Stomach (tissue), 9 donors: Measurements from ENCODE around the gene SH3TC1. TPM values are rescaled to one million over a fixed set of nuclear protein-coding genes. Genes with fewer than 3 reads are reported as not detected.

Experiments
- DNase-seq, 2 donors: peaks; one replicate each; pipeline versions ENCODE4 v3.0.0 to v3.0.0-alpha.2; 2013 to 2019
- H3K27ac ChIP-seq, 5 donors: fragments of 200-600 bp in 4 of 5; sonication (generic) in 4 of 5; one replicate each; pipeline ENCODE4 v1.5.1; 2013 to 2019; ENCODE audit warnings: mild to moderate bottlenecking in 1 of 5, moderate library complexity in 1 of 5
- H3K27me3 ChIP-seq, 3 donors: fragments of 200-600 bp; sonication (generic); one replicate each; pipeline ENCODE4 v1.5.1; 2017 to 2019; ENCODE audit warnings: mixed run types in 1 of 3
- H3K36me3 ChIP-seq, 4 donors: fragments of 200-600 bp; sonication (generic); 1 replicate in 3 of 4; 2 replicates in 1 of 4; pipeline ENCODE4 v1.5.1; 2016 to 2019
- H3K4me1 ChIP-seq, 4 donors: fragments of 200-600 bp; sonication (generic); one replicate each; pipeline ENCODE4 v1.5.1; 2016 to 2019
- H3K4me3 ChIP-seq, 4 donors: fragments of 200-600 bp; sonication (generic) in 3 of 4; one replicate each; pipeline ENCODE4 v1.5.1; 2016 to 2019; ENCODE audit warnings: mild to moderate bottlenecking in 1 of 4
- H3K9me3 ChIP-seq, 4 donors: fragments of 200-600 bp; sonication (generic); one replicate each; pipeline ENCODE4 v1.5.1; 2016 to 2019
- EP300 ChIP-seq: sonication (generic); formaldehyde crosslinking; IDR thresholded peaks from one replicate; pipeline ENCODE4 v1.6.1; 2017; ENCODE audit warnings: antibody characterized with exemption
- POLR2A ChIP-seq, 4 donors: fragments of 450-650 bp; IDR thresholded peaks; one replicate each; pipeline ENCODE4 v1.6.1; 2016; ENCODE audit warnings: antibody characterized with exemption in 4 of 4, control low read depth in 2 of 4, mild to moderate bottlenecking in 1 of 4, moderate library complexity in 1 of 4
- POLR2AphosphoS5 ChIP-seq, 3 donors: sonication (generic); formaldehyde crosslinking; IDR thresholded peaks; one replicate each; pipeline ENCODE4 v1.6.1; 2016; ENCODE audit warnings: antibody characterized with exemption in 3 of 3
- WGBS, 5 donors: extraction: QIAGEN DNeasy Blood & Tissue Kit in 3 of 5; methylation state at CpG; one replicate each; pipeline versions ENCODE4 v1.1.5 to v1.1.7; 2013 to 2018; 5-methylcytosine and 5-hydroxymethylcytosine counted together
- intact Hi-C: fragments of 100-400 bp; cut with DNase I; formaldehyde crosslinking; loops from one replicate; pipeline ENCODE4 v1.15.1; 2023; ENCODE audit warnings: low total_unique reads
- polyA plus RNA-seq, 3 donors: library from polyadenylated mRNA; stranded (reverse); fragments of 200-250 nt; gene quantifications; one replicate each; pipeline ENCODE4 v1.2.3, GENCODE V29; 2013
- total RNA-seq, 5 donors: library from RNA; depleted of rRNA; stranded (reverse); fragments of >200 nt; gene quantifications; one replicate each; pipeline versions ENCODE4 v1.1.0 to v1.2.3, GENCODE V29; 2014 to 2016
- TF ChIP-seq, protein P1 (sequence below), 7 experiments: fragments of 450-650 bp in 4 of 7; fragments of 200-600 bp in 3 of 7; sonication (generic) in 3 of 7; IDR thresholded peaks; one replicate each; pipeline ENCODE4 v1.5.1; 2016 to 2019; ENCODE audit warnings: antibody characterized with exemption in 7 of 7, control low read depth in 2 of 7, mild to moderate bottlenecking in 1 of 7
- donor health status: healthy with polysubstance abuse.
- donor health status: Bipolar disorder and iron deficiency.
- donor health status: healthy.

SH3TC1 gene
- total and polyA plus RNA-seq, 8 donors: 12.0 to 96.2 (median 27.9) TPM

GRCh38 chr4:8270912-8271815 lies 72.1 kb downstream of the SH3TC1 start:
- Histone ChIP-seq H3K4me3 (peak overlapping the region; percentile 48 to 55 (median 52)), H3K4me1 (peaks cover 37 to 90% (median 68%) of the 10 kb centered on the region in 4 donors), H3K36me3 (no peaks in the 10 kb centered on the region), H3K9me3 (no peaks in the 10 kb centered on the region), H3K27me3 (peaks cover 0 to 22% (median 10%) of the 10 kb centered on the region in 3 donors), H3K27ac (peak overlapping the region in 4 of 5 donors; percentile 47 to 85 (median 60))
- WGBS, 5 donors: 72 to 84% (median 81%) methylated on average over 27 of the region's 27 CpGs
- DNase-seq: no peak
- intact Hi-C loops: no loop called here
- TF ChIP-seq POLR2A (IDR thresholded peaks at IDR 0.05) (no peak), EP300 (no peak), POLR2AphosphoS5 (IDR thresholded peaks at IDR 0.05) (no peak)
- TF ChIP-seq, protein P1, sequence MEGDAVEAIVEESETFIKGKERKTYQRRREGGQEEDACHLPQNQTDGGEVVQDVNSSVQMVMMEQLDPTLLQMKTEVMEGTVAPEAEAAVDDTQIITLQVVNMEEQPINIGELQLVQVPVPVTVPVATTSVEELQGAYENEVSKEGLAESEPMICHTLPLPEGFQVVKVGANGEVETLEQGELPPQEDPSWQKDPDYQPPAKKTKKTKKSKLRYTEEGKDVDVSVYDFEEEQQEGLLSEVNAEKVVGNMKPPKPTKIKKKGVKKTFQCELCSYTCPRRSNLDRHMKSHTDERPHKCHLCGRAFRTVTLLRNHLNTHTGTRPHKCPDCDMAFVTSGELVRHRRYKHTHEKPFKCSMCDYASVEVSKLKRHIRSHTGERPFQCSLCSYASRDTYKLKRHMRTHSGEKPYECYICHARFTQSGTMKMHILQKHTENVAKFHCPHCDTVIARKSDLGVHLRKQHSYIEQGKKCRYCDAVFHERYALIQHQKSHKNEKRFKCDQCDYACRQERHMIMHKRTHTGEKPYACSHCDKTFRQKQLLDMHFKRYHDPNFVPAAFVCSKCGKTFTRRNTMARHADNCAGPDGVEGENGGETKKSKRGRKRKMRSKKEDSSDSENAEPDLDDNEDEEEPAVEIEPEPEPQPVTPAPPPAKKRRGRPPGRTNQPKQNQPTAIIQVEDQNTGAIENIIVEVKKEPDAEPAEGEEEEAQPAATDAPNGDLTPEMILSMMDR (IDR thresholded peaks at IDR 0.05): no peak

DNA sequence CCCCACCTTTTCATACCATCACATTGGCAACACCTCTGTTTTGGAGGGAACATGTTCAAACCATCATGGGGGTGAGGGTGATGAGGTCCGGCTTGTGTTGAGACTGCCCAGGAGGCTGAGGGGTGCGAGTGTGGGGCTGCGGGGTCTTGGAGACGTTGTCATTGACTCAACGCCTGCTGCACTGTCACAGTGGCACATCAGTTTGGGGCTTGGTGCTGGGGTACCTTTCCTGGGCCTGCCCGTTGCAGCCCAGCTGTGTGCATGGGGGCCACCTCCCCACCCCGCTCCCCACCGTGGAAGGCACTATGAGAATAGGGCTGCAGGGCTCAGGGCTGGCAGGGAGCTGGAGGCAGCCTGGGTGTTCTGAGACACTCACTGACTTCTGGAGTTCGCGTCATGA lies 72.7 kb downstream of the SH3TC1 start:
- Histone ChIP-seq H3K9me3 (no peaks in the 10 kb centered on the region), H3K4me3 (peak overlapping the region in 2 of 4 donors; percentile 5 to 55), H3K4me1 (peaks cover 40 to 90% (median 73%) of the 10 kb centered on the region in 4 donors), H3K36me3 (no peaks in the 10 kb centered on the region), H3K27me3 (peaks cover 0 to 22% (median 10%) of the 10 kb centered on the region in 3 donors), H3K27ac (peak overlapping the region in 2 of 5 donors; percentile 49 to 85)
- TF ChIP-seq EP300 (no peak), POLR2A (IDR thresholded peaks at IDR 0.05) (no peak), POLR2AphosphoS5 (IDR thresholded peaks at IDR 0.05) (no peak)
- TF ChIP-seq, protein P1 (IDR thresholded peaks at IDR 0.05): no peak
- no peak for DNase-seq
- intact Hi-C loops: no loop called here
- WGBS, 5 donors: 80 to 95% (median 93%) methylated on average over 7 to 10 of the region's 10 CpGs

DNA sequence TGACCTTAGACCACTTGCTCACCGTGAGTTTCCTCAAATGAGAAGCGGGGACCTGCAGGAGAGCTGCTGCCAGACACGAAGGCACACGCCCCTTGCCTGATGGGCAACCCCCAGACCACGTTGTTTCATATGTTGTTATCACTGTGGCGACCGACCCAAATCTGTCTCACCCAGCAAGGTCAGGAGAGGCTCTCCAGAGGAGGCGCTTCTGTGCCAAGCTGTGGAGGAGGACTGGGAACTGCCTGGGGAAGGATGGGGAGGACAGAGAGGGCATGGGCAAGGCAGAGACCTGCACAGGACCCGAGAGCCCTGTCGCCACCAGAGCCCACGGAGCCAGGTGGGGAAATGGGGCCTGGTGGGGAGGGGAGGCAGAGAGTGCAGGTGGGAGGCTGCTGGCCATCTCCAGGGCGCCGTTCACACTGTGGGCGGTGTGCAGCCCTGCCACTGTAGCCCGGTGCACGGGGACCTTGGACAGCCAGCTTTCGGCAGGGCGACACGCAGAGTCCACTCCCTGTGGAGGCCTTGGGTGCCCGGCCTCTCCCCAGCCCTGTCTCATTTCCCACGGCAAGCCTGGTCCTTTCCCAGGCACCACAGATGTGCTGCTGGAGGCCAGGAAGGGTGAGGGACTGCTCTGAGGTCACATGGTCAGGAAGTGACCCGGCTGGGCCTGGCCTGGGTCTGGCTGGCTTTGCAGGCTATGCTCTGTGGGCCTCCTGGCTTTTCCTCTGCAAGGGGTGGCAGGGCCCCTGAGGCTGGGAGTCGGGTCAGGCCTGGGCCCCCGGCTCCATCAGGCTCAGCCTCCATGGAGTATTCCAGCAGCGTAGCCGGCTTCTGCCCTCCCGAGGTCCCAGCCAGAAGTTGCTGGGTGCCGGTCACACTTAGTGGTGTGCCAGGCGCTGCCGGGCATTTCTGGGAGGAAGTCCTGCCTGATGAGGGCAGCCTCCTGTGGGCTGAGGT lies 73.7 kb downstream of the SH3TC1 start:
- Histone ChIP-seq H3K27me3 (peaks cover 0 to 22% (median 10%) of the 10 kb centered on the region in 3 donors), H3K4me3 (peak overlapping the region in 1 of 4 donors; percentile 12), H3K27ac (peak overlapping the region in 4 of 5 donors; percentile 49 to 85 (median 58)), H3K9me3 (no peaks in the 10 kb centered on the region), H3K4me1 (peaks cover 35 to 90% (median 73%) of the 10 kb centered on the region in 4 donors), H3K36me3 (no peaks in the 10 kb centered on the region)
- no peak for TF ChIP-seq EP300
- intact Hi-C loops: no loop called here
- DNase-seq: peak in 1 of 2 donors; percentile 60
- WGBS, 5 donors: 65 to 72% (median 69%) methylated on average over 10 to 30 of the region's 30 CpGs

DNA sequence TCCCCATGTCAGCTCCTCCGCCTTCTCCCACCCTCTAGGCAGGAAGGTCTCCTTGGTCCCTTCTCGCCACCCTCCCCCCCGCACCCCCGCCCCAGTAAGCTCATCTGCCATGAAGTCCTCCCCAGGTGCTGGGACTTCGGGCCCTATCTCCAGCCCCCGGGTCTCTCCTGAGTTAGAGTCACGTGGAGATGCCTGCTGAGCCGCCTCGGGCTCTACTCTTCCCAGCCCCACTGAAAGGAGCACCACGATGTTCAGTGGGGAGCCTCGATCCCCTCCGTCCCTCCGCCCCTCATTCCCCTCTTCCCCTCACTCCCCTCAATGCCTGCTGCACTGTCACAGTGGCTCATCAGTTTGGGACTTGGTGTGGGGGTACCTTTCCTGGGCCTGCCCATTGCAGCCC lies 74.4 kb downstream of the SH3TC1 start:
- Histone ChIP-seq H3K9me3 (no peaks in the 10 kb centered on the region), H3K4me3 (no peak overlapping the region), H3K4me1 (peaks cover 39 to 96% (median 78%) of the 10 kb centered on the region in 4 donors), H3K27me3 (peaks cover 0 to 22% (median 10%) of the 10 kb centered on the region in 3 donors), H3K27ac (peak overlapping the region in 4 of 5 donors; percentile 49 to 85 (median 58)), H3K36me3 (no peaks in the 10 kb centered on the region)
- TF ChIP-seq, protein P1 (IDR thresholded peaks at IDR 0.05): no peak
- TF ChIP-seq POLR2AphosphoS5 (IDR thresholded peaks at IDR 0.05) (no peak), EP300 (no peak), POLR2A (IDR thresholded peaks at IDR 0.05) (no peak)
- 67 to 94% (median 88%) methylated on average over 12 to 13 of the region's 13 CpGs for WGBS, 5 donors
- intact Hi-C loops: no loop called here
- no peak for DNase-seq
